ENCODE results near the gene CES4A. TPM values are rescaled to one million over a fixed set of nuclear protein-coding genes. Genes with fewer than 3 reads are reported as not detected.

CES4A gene
- total RNA-seq, 1 donor from 2014 or later = 48.9 TPM

GRCh38 chr16:67016681-67017420 lies 28.5 kb downstream of the CES4A start:
- intact Hi-C loops (cut with micrococcal nuclease) = loop anchor here (10.0 kb wide), 1 partner anchor 828 kb away; the partner anchor contains the start of genes CENPT, NUTF2 and THAP11

GRCh38 chr16:67017421-67017750 lies 29.0 kb downstream of the CES4A start:
- intact Hi-C loops (cut with micrococcal nuclease) = loop anchor here (10.0 kb wide), 1 partner anchor 827 kb away; the partner anchor contains the start of genes CENPT, NUTF2 and THAP11

GRCh38 chr16:67017810-67018488 lies 29.6 kb downstream of the CES4A start:
- intact Hi-C loops (cut with micrococcal nuclease) = loop anchor here (1.0 to 10.0 kb wide), 10 partner anchors 10 to 827 kb away; partner anchors contain the start of genes CENPT, FBXL8, MATCAP1 and NUTF2

GRCh38 chr16:67019171-67019570 lies 30.8 kb downstream of the CES4A start:
- intact Hi-C loops (cut with micrococcal nuclease) = loop anchor here (10.0 kb wide), 1 partner anchor 826 kb away; the partner anchor contains the start of genes CENPT, NUTF2 and THAP11

GRCh38 chr16:67021321-67021720 lies 32.9 kb downstream of the CES4A start:
- intact Hi-C loops (cut with micrococcal nuclease) = no loop called here

GRCh38 chr16:67022531-67023214 lies 34.3 kb downstream of the CES4A start:
- intact Hi-C loops (cut with micrococcal nuclease) = no loop called here

- intact Hi-C loops (cut with micrococcal nuclease) = no loop called here
Observed at GRCh38 chr16:67023689-67024088, 35.3 kb downstream of the CES4A start.

GRCh38 chr16:67024384-67025209 lies 36.2 kb downstream of the CES4A start:
- intact Hi-C loops (cut with micrococcal nuclease) = loop anchor here (5.0 kb wide), 1 partner anchor 223 kb away; the partner anchor contains the start of genes FHOD1 and SLC9A5

GRCh38 chr16:67025210-67025550 lies 36.8 kb downstream of the CES4A start:
- intact Hi-C loops (cut with micrococcal nuclease) = loop anchor here (5.0 kb wide), 1 partner anchor 222 kb away; the partner anchor contains the start of genes FHOD1 and SLC9A5

- intact Hi-C loops (cut with micrococcal nuclease) = loop anchor here (5.0 kb wide), 1 partner anchor 221 kb away; the partner anchor contains the start of genes FHOD1 and SLC9A5
Observed at GRCh38 chr16:67026570-67026969, 38.2 kb downstream of the CES4A start.

- intact Hi-C loops (cut with micrococcal nuclease) = loop anchor here (5.0 kb wide), 1 partner anchor 220 kb away; the partner anchor contains the start of genes FHOD1 and SLC9A5
Observed at GRCh38 chr16:67027046-67027445, 38.7 kb downstream of the CES4A start.

GRCh38 chr16:67028167-67028695 lies 39.8 kb downstream of the CES4A start:
- intact Hi-C loops (cut with micrococcal nuclease) = loop anchor here (1.0 to 5.0 kb wide), 6 partner anchors 10 to 219 kb away; partner anchors contain the start of genes FBXL8, FHOD1, SLC9A5 and TRADD

- intact Hi-C loops (cut with micrococcal nuclease) = loop anchor here (1.0 to 5.0 kb wide), 10 partner anchors 10 to 534 kb away; partner anchors contain the start of genes CTCF, FBXL8, FHOD1 and MATCAP1
Observed at GRCh38 chr16:67028696-67029253, 40.4 kb downstream of the CES4A start, which contains the start of gene CBFB. TSS of gene CBFB (plus strand) at chr16:67029149. CDS start at chr16:67029408, 259 bp downstream.

- intact Hi-C loops (cut with micrococcal nuclease) = loop anchor here (1.0 to 5.0 kb wide), 8 partner anchors 17 to 533 kb away; partner anchors contain the start of genes CTCF, FHOD1, MATCAP1 and SLC9A5
Observed at GRCh38 chr16:67029254-67030096, 41.1 kb downstream of the CES4A start.

GRCh38 chr16:67030221-67030962 lies 42.0 kb downstream of the CES4A start:
- intact Hi-C loops (cut with micrococcal nuclease) = no loop called here

GRCh38 chr16:67034487-67034886 lies 46.1 kb downstream of the CES4A start:
- intact Hi-C loops (cut with micrococcal nuclease) = no loop called here

- intact Hi-C loops (cut with micrococcal nuclease) = no loop called here
Observed at GRCh38 chr16:67035364-67035763, 47.0 kb downstream of the CES4A start.

GRCh38 chr16:67036323-67036741 lies 47.9 kb downstream of the CES4A start:
- intact Hi-C loops (cut with micrococcal nuclease) = no loop called here
